ENCODE data around the gene RDH11.

GRCh38 chr14:67680121-67680602, 15.4 kb downstream of the RDH11 start:
- TF ChIP-seq POLR2A (IDR thresholded peaks at IDR 0.05), result no peak
- no peak for TF ChIP-seq CTCF (IDR thresholded peaks at IDR 0.05)

Data from thyroid gland (tissue), 4 donors.